ENCODE data around the gene CALHM2. TPM values are rescaled to one million over a fixed set of nuclear protein-coding genes. Genes with fewer than 3 reads are reported as not detected.

CALHM2 gene
- total RNA-seq, 1 experiment from 2014 or later = not detected

GRCh38 chr10:103450201-103450695 lies 1.9 kb downstream of the CALHM2 start:
- Mint-ChIP-seq H3K9me3 (no peaks in the 10 kb centered on the region), H3K27me3 (ENCODE audit: low read depth) (no peaks in the 10 kb centered on the region), H3K27ac (peak overlapping the region in 1 of 3 experiments; percentile 29; a peak in 2 of 7 replicates), H3K4me1 (peaks cover 4 to 11% of the 10 kb centered on the region in 2 experiments; a peak in 3 of 4 replicates), H3K4me3 (no peak overlapping the region), H3K36me3 (ENCODE audit: insufficient read depth in 1 of 3, low read depth in 3 of 3) (peaks cover 9 to 38% (median 32%) of the 10 kb centered on the region in 3 experiments)
- H3K79me1 ChIP-seq (ENCODE audit: insufficient read depth, low read depth, low read length, poor library complexity, severe bottlenecking) = no peaks in the 10 kb centered on the region
- no peak overlapping the region for H3K14ac ChIP-seq (ENCODE audit: insufficient read depth, low read length)
- no peak overlapping the region for H3K56ac ChIP-seq (ENCODE audit: insufficient read length, low read depth, low read length)
- no CpG with 5 or more reads among the region's 12 CpGs for WGBS (ENCODE audit: extremely low coverage, insufficient read length, low lambda C conversion rate)
- H2BK15ac ChIP-seq (ENCODE audit: low read depth, low read length) = no peak overlapping the region
- no peak overlapping the region for H2BK5ac ChIP-seq (ENCODE audit: insufficient read length, low read length)
- no peak overlapping the region for H4K8ac ChIP-seq (replicated peaks; ENCODE audit: insufficient read length, low read depth, low read length)
- no peaks in the 10 kb centered on the region for H3K4me1 ChIP-seq (ENCODE audit: insufficient read depth, low read length)
- H3K18ac ChIP-seq (ENCODE audit: insufficient read length, low read depth, low read length) = no peak overlapping the region
- H4K5ac ChIP-seq (ENCODE audit: insufficient read length, low read depth, low read length) = no peak overlapping the region
- H3K27ac ChIP-seq (ENCODE audit: insufficient read length, low read depth, low read length) = no peak overlapping the region
- H2AFZ ChIP-seq (ENCODE audit: low read length) = no peak overlapping the region
- H3T11ph ChIP-seq (ENCODE audit: low read length) = no peak overlapping the region
- no peak overlapping the region for H3K23ac ChIP-seq (ENCODE audit: insufficient read length, low read depth, low read length)
- H3K23me2 ChIP-seq (ENCODE audit: insufficient read length, low read depth, low read length, poor library complexity, severe bottlenecking) = no peaks in the 10 kb centered on the region
- H3K9ac ChIP-seq (ENCODE audit: extremely low read depth, insufficient read length, low read length) = no peak overlapping the region
- no peak overlapping the region for H2BK12ac ChIP-seq (ENCODE audit: insufficient read length, low read depth, low read length)
- H2BK120ac ChIP-seq (ENCODE audit: low read depth, low read length, poor library complexity, severe bottlenecking) = no peak overlapping the region
- no peak for DNase-seq
- H3K79me2 ChIP-seq (ENCODE audit: insufficient read depth, low read length) = no peaks in the 10 kb centered on the region
- no peak overlapping the region for H2BK20ac ChIP-seq (ENCODE audit: low read depth, low read length, poor library complexity, severe bottlenecking)
- no peak overlapping the region for H4K91ac ChIP-seq (ENCODE audit: insufficient read length, low read depth, low read length)
- no peaks in the 10 kb centered on the region for H4K20me1 ChIP-seq (ENCODE audit: control insufficient read depth, insufficient read depth, insufficient read length)
- no peaks in the 10 kb centered on the region for H3K9me3 ChIP-seq (ENCODE audit: control insufficient read depth, low read depth, low read length)
- TF ChIP-seq CTCF (conservative IDR thresholded peaks at IDR 0.05) = no peak
- no peak overlapping the region for H3K4me2 ChIP-seq (ENCODE audit: insufficient read depth, insufficient read length, low read length)
- no peak overlapping the region for H2AK5ac ChIP-seq (ENCODE audit: insufficient read length, low read length)
- H3K4ac ChIP-seq (ENCODE audit: low read depth, low read length) = no peak overlapping the region
- H3K27me3 ChIP-seq (ENCODE audit: insufficient read depth, low read length) = no peaks in the 10 kb centered on the region

Data from H9 (cell line).